ENCODE data around the gene BMP7. TPM values are rescaled to one million over a fixed set of nuclear protein-coding genes. Genes with fewer than 3 reads are reported as not detected.

Gene BMP7
- total RNA-seq, 1 experiment from 2014 or later, result not detected

DNA sequence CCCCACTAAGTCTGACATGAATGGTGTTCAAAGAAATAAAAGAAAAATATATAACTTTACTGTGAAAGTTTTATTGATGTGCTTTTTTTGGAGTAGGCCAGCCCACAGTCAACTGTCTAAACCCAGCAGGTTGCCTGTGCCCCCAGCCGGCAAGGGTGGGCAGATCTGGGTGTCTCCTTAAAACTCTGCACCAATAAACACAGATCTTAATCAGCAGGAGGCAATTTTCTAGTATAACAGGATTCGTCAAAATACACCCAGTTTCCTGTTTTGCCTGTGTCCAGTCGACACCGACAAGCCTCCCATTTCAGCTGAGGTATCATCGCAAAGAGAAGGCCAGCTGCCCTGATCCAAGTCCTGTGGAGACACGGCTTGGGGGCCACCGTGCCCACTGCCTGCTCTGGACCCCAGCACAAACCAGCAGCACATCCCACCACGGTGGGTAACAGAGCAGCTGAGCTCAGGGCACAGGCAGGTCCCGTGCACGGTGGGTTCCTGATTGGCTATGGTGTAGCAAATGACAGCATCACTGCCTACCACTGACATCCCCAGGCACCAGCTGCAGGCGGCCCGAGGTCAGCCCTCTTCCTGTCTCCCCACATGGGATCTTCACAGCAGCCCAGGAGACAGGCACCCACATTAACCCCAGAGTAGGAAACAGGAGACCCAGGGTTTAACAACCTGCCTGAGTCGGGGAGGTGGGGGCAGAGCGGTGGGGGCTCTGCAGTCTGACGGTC, 15.7 kb downstream of the BMP7 start:
- Mint-ChIP-seq H3K9me3 (ENCODE audit: unreplicated experiment) (no peaks in the 10 kb centered on the region), H3K27me3 (ENCODE audit: insufficient read depth, unreplicated experiment) (peaks cover 15% of the 10 kb centered on the region), H3K27ac (ENCODE audit: low read depth, unreplicated experiment) (no peak overlapping the region), H3K4me3 (ENCODE audit: unreplicated experiment) (no peak overlapping the region), H3K4me1 (ENCODE audit: insufficient read depth, unreplicated experiment) (no peaks in the 10 kb centered on the region), H3K36me3 (ENCODE audit: insufficient read depth, unreplicated experiment) (no peaks in the 10 kb centered on the region)
- TF ChIP-seq, protein P1, sequence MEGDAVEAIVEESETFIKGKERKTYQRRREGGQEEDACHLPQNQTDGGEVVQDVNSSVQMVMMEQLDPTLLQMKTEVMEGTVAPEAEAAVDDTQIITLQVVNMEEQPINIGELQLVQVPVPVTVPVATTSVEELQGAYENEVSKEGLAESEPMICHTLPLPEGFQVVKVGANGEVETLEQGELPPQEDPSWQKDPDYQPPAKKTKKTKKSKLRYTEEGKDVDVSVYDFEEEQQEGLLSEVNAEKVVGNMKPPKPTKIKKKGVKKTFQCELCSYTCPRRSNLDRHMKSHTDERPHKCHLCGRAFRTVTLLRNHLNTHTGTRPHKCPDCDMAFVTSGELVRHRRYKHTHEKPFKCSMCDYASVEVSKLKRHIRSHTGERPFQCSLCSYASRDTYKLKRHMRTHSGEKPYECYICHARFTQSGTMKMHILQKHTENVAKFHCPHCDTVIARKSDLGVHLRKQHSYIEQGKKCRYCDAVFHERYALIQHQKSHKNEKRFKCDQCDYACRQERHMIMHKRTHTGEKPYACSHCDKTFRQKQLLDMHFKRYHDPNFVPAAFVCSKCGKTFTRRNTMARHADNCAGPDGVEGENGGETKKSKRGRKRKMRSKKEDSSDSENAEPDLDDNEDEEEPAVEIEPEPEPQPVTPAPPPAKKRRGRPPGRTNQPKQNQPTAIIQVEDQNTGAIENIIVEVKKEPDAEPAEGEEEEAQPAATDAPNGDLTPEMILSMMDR (IDR thresholded peaks at IDR 0.05; ENCODE audit: unreplicated experiment), result no peak
- no peak for DNase-seq (ENCODE audit: unreplicated experiment)
- BruUV-seq (replicated peaks), result no TSS peak
- intact Hi-C loops (cut with micrococcal nuclease), result no loop called here
- ChIA-PET CTCF (interaction anchor here (0.6 to 1.1 kb wide), 3 partner anchors 47 to 142 kb away, joined by 3 to 4 read pairs (median 4); no protein-coding TSS in a partner anchor), POLR2A (no interaction called here)

DNA sequence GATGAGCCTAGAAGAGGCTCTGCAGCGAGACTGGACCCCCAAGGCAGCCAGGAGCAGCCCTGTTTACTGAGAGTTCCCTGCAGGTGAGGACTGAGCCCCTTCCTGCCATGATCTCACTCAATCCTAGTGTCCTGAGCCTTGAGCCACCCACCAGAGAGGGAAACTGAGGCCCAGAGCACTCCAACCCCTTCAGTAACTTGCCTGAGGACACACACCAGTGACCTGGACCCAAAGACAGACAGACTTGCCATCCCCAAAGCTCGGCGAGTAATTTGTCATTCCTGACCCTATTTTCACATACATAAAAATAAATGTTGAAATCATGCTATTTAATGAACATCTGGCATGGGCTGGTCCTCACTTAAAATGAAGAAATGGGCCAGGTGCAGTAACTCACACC, 16.7 kb downstream of the BMP7 start:
- intact Hi-C loops (cut with micrococcal nuclease), result no loop called here
- no TSS peak for BruUV-seq (replicated peaks)
- TF ChIP-seq, protein P1 (IDR thresholded peaks at IDR 0.05; ENCODE audit: unreplicated experiment), result no peak
- Mint-ChIP-seq H3K9me3 (ENCODE audit: unreplicated experiment) (no peaks in the 10 kb centered on the region), H3K27ac (ENCODE audit: low read depth, unreplicated experiment) (no peak overlapping the region), H3K27me3 (ENCODE audit: insufficient read depth, unreplicated experiment) (peaks cover 7% of the 10 kb centered on the region), H3K4me1 (ENCODE audit: insufficient read depth, unreplicated experiment) (no peaks in the 10 kb centered on the region), H3K36me3 (ENCODE audit: insufficient read depth, unreplicated experiment) (no peaks in the 10 kb centered on the region), H3K4me3 (ENCODE audit: unreplicated experiment) (no peak overlapping the region)
- POLR2A ChIA-PET, result no interaction called here
- DNase-seq (ENCODE audit: unreplicated experiment), result no peak
- CTCF ChIA-PET, result no interaction called here

DNA sequence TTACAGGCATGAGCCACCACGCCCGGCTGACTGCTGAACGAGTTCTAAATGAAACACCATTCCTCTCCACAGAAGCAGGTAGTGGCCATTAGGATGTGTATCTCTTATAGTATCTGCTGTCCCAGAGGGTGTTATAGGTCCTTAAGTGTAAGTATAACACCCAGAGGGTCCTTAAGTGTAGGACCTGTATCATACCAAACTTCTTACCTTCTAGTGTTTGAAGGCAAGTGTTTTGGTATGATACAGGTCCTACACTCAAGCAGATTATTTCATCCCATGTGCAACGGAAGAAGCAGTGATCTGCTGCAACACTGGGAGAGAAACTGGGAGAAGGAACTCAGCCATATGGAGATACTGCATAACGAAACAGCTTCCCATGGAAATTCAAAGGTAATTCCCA, 17.4 kb downstream of the BMP7 start:
- no peaks in the 10 kb centered on the region for H3K9me3 Mint-ChIP-seq (ENCODE audit: unreplicated experiment)
- intact Hi-C loops (cut with micrococcal nuclease), result no loop called here
- no peak overlapping the region for H3K4me3 Mint-ChIP-seq (ENCODE audit: unreplicated experiment)
- no peaks in the 10 kb centered on the region for H3K36me3 Mint-ChIP-seq (ENCODE audit: insufficient read depth, unreplicated experiment)
- no peaks in the 10 kb centered on the region for H3K27me3 Mint-ChIP-seq (ENCODE audit: insufficient read depth, unreplicated experiment)
- H3K27ac Mint-ChIP-seq (ENCODE audit: low read depth, unreplicated experiment), result no peak overlapping the region
- TF ChIP-seq, protein P1 (IDR thresholded peaks at IDR 0.05; ENCODE audit: unreplicated experiment), result no peak
- DNase-seq (ENCODE audit: unreplicated experiment), result no peak
- no TSS peak for BruUV-seq (replicated peaks)
- CTCF ChIA-PET, result interaction anchor here (1.0 kb wide), 1 partner anchor 26 kb away, joined by 4 read pairs; no protein-coding TSS in a partner anchor
- POLR2A ChIA-PET, result no interaction called here
- peaks cover 2% of the 10 kb centered on the region for H3K4me1 Mint-ChIP-seq (ENCODE audit: insufficient read depth, unreplicated experiment)

DNA sequence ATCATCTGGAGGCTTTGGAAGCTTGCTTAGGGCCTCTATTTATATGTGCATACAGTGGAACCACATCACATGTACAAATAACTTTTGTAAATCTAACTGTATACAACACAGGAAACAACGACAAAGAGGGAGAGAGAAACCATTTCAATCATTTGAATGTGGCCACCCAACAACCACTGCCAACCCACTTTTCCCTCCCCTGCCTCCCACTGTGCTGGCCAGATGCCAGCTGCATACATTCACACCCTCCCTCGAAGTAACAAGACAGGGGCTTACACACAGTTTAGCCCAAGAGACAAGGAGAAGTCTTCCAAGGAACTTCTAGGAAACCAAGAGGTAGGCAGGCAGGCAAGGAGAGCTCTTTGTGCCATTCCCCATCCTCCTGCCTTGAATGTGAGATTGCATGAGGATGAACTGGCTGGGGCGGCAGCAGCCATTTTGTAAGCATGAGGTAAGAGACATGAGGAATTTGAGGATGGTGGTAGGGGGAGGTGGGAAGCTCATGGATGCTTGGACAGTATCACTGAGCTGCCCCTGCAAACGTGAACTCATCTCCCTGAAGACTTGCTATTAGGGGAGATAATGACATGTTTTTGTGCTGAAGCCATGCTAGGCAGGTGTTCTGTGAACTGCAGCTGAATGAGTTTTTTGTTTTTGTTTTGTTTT, 18.2 kb downstream of the BMP7 start:
- Mint-ChIP-seq H3K36me3 (ENCODE audit: insufficient read depth, unreplicated experiment) (no peaks in the 10 kb centered on the region), H3K4me3 (ENCODE audit: unreplicated experiment) (no peak overlapping the region), H3K4me1 (ENCODE audit: insufficient read depth, unreplicated experiment) (peaks cover 9% of the 10 kb centered on the region), H3K27ac (ENCODE audit: low read depth, unreplicated experiment) (no peak overlapping the region), H3K9me3 (ENCODE audit: unreplicated experiment) (no peaks in the 10 kb centered on the region), H3K27me3 (ENCODE audit: insufficient read depth, unreplicated experiment) (no peaks in the 10 kb centered on the region)
- intact Hi-C loops (cut with micrococcal nuclease), result no loop called here
- CTCF ChIA-PET, result interaction anchor here (1.0 to 2.1 kb wide), 3 partner anchors 25 to 158 kb away, joined by 4 to 15 read pairs (median 7); no protein-coding TSS in a partner anchor
- no TSS peak for BruUV-seq (replicated peaks)
- POLR2A ChIA-PET, result interaction anchor here (0.7 kb wide), 1 partner anchor 84 kb away, joined by 4 read pairs; no protein-coding TSS in a partner anchor
- no peak for DNase-seq (ENCODE audit: unreplicated experiment)
- TF ChIP-seq, protein P1 (IDR thresholded peaks at IDR 0.05; ENCODE audit: unreplicated experiment), result no peak
